Activated T-cell treated with anti-CD3 and anti-CD28 coated beads, Interleukin-2, amount 50 U/mL, for 48 hours (primary cell): ENCODE data around the gene IMP4.
"Not testable (repeated sequence)": the region's sequence is repeated elsewhere in the genome, so short reads cannot be mapped to it uniquely, and the experiment has no call there.

Experiments
- DNase-seq, 2 experiments: peaks; one replicate each; pipeline ENCODE4 v3.0.0-alpha.2; 2020

IMP4 gene, protein sequence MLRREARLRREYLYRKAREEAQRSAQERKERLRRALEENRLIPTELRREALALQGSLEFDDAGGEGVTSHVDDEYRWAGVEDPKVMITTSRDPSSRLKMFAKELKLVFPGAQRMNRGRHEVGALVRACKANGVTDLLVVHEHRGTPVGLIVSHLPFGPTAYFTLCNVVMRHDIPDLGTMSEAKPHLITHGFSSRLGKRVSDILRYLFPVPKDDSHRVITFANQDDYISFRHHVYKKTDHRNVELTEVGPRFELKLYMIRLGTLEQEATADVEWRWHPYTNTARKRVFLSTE

DNA sequence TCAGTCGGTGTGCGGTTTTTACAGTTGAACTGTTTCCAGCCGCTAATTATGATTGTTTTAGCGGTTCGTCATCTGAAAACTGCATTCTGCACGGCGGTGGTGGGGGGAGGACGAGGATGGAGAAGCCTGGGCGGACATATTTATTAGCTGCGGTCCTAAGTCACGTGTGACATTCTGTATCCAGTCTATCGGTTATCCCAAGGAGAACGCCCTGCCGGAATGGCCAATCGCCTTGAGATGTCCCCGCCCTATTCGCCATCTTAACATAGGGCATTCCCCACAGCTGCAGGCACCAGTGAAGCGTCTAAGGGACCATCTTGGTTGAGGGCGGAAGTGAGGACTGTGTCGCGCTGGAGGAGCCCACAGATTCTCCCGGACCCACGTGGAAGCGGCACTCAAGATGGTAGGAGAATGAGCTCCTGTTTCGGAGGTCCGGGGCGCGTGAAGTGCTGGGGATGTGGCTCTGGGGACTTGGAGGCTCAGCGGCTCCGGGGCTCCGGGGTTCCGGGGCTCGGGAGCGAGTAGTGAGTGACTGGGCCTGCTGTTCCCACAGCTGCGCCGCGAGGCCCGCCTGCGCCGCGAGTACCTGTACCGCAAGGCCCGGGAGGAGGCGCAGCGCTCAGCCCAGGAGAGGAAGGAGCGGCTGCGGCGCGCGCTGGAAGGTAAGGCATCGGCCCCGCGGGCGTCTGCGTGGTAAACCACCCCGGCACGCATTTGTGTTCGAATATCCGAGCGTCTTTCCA, at the start of gene IMP4:
TSS of gene IMP4 (plus strand) at position 365 of the 743 bp plus-strand sequence. CDS start at position 401, 36 bp downstream.
- DNase-seq, result peak; percentile 94

DNA sequence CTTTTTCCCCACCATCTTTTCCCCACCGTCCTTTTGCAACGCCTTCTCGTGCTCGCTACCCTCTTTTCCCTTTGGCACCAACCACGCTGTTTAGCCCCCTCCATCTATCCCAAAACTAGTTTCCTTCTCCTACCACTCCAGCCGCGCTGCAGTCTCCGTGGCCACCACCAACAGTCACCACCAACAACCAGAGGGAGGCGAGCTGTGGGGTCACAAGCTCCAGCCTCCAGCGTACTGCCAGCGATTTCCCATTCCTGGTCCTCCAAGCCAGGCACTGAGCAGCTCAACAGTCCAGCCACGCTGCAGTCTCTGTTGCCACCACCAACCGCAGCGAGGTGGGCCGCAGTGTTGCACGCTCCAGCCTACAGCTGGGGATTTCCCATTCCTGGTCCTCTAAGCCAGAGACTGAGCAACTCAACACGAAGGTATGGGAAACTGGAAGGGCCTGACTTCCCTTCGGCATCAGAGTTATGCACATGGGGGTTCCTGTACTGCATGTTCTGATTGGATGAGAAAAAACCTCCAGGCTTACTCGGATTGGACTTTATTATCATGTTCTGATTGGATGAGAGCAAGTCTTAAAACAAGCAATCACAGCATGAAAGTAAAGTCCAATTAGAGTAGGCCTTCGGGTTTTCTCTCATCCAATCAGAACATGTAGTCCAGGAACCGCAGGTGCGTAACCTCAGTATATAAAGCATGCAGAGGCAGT, 42.3 kb upstream of the IMP4 start:
- no peak for DNase-seq

DNA sequence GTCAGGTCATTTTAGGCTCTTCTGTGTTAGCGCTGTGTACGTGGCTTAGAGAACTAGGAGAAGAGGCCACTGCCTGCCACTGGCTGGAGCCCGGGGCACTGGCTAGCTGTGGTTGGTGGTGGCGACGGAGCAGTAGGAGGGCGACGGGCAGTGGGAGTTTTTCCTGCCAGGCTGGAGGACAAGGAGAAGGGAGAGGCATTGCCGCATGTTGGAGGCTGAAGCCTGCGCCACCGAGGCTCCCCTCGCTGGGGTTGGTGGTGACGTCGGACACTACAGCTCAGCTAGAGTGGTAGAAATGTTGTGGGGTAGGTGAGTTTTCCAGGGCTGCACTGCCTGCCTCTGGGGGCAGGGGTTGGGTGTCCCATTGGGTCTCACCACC, 41.7 kb upstream of the IMP4 start:
- no peak for DNase-seq

DNA sequence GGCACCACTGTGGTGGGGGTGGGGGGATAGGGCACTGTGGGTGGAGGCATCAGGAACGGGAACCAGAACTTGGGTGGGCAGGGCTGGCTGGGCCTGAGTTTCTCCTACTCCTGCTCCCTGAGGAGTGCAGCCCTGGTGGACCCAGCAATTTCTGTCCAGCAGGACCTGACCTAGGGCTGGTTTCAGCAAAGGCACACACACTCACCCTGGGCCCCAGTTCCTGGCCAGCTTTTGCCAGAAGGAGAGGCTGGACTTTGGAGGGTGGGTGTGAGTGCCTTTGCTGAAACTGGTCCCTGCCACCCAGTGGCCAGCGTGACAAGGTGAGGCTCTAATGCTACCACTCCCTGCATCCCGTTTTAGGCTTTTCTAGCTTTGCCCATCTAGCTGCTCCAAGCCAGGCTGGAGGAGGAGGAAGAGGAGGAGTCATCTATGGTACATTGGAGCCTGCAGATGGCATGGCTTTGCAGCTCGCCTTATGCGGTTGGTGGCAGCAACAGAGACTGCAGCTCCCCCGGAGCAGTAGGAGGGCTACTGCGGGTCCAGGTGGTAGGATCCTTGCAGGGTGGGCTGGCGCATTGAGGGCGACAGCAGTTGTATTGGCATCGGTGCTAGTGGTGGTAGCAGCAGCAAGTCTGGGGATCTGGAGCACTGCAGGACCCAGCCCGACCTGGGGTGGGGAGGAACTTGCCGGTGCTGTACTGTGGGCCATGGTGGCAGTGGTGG, 40.4 kb upstream of the IMP4 start:
- no peak for DNase-seq

DNA sequence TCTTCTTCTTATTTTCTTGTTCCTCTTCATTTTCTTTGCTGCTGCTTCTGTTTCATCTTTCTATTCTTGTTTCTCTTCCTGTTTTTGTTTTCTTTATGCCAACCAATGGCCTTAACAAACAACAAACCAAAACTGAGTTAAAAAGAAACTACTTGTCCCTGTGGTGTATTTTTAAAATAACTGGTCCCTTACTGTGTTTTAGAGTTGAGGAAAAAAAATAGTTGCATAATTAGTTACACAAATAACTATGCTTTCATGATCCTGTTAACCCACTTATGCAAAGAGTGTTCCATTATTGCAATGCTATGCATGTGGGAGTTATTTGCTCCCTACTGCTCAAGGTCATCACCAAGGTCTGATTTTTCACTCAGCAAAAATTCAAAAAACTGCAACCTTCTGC, 39.5 kb upstream of the IMP4 start:
- no peak for DNase-seq

DNA sequence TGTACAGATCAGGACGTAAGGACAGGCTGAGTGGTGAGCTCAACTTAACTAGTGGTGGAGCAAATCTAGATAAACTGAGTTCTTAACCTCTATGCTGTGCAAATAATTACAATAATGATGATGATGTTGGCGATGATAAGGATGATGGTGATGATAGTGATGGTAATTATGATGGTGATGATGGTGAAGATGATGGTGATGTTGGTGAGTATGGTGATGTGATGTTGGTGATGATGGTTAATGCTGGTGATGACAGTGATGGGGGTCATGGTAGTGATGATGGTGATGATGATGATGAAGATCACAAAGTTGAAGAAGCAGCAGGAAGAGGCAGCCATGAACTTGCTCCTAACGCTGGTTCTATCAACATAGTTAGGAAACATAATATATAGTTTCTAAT, 38.0 kb upstream of the IMP4 start:
- DNase-seq, result no peak

DNA sequence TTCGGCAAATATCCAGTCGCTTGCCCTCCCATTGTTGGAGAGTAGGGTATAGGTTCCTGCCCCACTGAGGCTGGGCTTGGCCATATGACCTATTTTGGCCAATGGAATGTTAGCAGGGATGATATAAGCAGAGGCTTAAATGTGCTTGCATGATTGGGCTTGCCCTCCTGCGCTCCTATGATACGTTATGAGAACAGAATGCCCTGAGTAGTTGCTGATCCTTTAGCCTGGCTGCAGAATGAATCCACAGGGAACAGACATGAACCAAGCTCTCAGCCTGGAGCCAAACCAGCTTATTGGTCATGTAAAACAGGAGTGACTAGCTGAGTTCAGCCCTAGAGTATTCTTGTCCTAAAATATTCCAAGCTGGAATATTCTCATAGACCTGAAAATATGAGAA, 34.8 kb upstream of the IMP4 start:
- DNase-seq, result no peak

DNA sequence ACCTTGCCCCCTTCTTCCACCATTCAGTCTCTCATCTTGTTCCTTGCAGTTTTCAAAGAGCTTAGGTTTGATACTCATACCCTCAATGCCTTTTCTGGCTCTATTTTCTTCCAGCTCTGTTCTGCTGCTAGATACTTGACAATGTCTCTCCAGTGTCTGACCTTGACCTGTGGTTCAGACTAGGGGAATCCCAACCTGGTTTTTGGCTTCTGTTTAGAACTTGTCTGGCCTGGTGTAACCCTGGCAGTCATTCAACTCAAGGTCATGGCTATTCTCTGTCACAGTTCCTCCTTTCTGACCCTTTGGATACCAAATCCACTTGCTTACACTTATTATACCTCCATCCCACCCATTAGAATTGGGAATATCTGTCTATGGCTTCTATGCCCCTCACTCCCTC, 31.8 kb upstream of the IMP4 start:
- no peak for DNase-seq

DNA sequence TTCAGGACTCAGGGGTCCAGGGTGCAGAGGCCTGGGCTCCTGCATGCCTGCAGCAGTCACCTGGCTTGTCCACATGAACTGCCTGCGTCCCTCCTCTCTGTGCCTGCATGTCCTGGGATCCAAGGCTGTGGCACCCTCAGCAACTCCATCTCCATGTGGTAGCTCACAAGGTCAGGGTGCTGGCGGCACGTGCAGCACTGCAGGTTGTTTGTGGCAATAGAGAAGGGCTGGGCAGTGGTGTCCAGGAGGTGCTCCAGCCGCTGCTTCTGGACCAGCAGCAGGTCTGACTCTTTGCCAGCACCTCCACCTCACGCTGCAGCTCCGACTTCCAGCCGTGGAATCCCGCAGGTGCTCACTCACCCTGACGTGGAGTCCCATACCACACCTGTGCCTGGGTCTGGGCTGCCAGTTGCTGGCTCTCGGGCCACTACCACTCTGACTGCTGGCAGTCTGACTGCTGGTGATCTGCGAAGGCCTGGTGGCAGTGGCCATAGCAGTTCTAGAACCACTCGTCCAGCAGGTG, 28.8 kb upstream of the IMP4 start:
- no peak for DNase-seq

DNA sequence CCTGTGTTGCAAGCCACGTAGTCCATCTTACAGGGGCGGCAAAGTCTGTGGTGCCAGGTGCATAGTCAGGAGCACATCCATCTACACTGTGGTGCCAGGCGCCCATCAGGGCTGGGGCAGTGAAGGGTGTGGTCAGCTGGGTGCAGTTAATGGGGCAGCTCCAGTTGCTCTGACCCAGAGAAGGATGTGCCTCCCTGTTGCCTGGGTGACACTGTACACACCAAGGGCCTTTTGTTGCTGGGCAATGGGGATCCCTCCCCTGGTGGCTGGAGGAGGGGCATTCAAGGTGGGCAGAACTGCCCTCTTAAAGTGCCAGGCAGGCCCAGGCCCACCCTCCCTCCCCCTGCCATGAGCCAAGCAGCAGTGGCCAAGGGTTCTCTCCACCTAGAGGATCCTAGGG, 28.3 kb upstream of the IMP4 start:
- DNase-seq, result no peak

DNA sequence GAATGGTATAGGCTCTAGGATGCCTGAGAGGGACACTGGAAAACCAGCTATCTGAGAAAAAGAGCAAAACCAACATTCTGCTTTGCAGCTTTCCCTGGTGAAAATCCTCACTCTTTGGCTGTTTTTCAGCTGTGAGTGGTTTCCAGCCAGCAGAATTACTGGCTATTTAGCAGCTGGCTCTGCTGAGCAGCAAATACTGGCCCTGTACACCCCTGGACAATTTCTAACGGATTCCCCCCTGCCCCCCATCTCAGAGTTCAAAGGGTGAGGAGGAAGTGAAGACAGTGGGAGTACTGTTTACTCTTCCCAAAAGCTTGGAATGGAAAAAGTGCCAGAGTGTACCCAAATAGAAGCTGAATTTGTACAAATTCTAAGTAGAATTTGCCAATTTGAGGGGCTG, 26.1 kb upstream of the IMP4 start:
- DNase-seq, result no peak

DNA sequence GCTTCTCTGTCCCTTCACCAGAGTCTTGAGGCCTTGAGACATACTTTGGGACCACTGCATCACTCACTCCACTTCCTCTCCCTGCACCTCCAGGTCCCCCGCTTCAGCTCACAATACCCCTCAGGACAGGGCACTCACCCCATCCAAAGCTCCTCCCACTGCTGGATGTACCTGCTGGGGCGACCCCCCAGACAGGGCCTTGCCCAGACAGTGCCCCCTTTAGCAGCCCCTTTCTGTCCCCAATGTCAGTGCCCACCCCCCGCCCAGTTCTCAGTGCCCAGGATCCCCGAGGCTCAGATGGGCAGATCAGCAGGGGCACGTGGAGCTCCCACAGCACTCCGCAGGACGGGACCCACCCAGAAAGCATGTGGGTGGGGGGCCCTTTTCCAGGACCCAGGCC, 23.8 kb upstream of the IMP4 start:
- no peak for DNase-seq

DNA sequence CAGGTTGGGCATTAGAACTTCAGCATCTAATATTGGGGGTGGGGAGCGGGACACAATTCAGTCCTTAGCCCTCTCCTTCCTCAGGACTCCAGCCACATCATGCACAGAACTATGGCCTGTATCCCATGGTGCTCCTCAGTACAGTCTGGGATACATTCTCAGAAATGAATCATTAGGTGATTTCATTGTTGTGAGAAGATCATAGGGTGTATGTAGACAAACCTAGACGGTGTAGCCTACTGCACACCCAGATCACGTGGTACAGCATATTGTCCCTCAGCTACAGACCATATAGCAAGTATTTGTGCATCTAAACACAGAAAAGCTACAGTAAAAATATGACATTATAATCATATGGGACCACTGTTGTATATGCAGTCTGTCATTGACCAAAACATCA, 23.2 kb upstream of the IMP4 start:
- no peak for DNase-seq

DNA sequence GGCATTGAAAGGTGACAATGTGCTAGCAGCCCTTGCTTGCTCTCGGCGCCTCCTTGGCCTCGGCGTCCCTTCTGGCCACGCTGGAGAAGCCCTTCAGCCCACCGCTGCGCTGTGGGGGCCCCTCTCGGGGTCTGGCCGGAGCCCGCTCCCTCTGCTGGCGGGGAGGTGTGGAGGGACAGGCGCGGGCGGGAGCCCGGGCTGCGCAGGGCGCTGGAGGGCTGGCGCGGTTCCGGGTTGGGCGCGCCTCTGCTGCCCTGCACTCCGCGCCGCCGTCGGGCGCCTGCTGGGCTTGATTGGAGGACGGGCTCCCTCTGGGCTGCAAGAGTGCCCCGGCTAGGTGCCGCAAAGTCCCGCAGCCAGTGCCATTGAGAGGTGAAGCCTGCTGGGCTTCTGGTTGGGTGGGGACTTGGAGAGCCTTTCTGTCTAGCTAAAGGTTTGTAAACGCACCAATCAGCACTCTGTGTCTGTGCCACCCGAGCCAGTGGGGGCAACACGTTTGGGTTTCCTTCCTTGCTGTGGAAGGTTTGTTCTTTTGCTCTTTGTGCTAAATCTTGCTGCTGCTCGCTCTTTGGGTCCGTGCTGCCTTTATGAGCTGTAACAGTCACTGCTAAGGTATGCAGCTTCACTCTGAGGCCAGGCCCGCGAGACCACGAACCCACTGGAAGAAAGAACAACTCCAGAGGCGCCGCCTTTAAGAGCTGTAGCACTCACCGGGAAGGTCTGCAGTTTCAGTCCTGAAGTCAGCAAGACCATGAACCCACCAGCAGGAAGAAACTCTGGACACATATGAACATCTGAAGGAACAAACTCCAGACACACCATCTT, 14.8 kb upstream of the IMP4 start:
- DNase-seq, result no peak

DNA sequence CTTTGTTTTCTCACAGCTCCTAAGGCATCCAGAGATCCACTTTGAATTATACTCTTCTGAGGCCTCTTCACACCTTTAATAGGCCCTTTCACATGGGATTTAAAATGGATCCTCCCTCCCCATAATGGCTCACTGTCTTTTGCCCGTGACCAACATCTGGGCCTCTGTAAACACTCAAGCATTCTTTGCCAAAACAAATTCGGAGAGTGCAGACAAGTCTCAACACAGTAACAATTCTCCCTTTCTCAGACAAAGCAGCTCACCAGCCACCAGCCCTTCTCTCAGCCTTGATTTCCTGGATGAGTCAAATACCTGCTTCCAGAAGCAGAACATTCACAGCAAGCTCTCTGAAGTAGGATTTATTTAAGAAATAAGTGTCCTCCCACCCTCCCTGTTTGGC, 14.0 kb upstream of the IMP4 start:
- no peak for DNase-seq

DNA sequence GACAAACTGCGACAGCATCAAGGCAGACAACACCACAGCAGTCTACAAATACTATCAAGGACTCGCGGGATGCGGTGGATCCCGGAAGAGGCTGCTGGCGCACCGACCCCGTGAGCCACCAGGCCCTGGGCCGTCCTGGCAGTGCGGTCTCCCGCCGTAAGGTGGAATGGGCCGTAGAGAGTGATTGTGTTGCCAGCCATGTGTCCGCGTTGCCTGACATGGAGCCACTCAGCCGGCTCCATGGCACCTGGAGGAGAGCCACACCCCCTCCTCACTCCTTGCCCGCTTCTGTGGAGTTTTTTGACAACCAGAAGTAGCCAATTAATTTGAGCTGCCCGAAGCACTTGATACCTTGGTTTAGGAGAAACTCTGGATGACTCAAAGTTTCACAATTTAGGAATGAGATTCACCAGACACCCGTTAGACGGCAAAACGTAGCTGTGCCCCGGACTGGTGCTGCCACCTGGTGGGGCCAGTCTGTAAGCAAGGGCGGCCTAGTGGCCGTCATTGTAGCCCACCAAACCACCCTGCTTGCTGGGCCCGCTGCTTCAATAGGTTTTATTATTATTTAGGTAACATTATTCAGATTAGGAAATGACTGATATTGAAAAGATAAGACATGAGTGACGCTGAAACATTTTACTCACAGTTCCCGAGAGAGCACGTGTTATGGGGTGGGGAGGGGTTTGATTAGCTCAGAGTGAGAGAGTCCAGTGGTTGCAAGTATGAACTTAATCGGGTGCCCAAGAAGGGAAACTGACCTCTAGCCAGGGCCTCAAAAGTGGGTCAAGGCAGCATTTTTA, 10.2 kb upstream of the IMP4 start:
- DNase-seq, result peak; percentile 82 to 84

DNA sequence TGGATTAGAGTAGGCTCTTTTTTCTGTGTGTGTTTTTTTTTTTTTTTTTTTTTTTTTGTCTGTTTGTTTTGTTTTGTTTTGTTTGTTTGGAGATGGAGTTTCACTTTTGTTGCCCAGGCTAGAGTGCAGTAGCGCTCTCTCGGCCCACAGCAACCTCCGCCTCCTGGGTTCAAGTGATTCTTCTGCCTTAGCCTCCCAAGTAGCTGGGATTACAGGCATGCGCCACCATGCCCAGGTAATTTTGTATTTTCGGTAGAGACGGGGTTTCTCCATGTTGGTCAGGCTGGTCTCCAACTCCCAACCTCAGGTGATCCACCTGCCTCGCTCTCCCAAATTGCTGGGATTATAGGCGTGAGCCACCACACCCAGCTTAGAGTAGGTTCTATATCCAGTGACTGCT, 9.4 kb upstream of the IMP4 start:
- DNase-seq, result not testable (repeated sequence)

DNA sequence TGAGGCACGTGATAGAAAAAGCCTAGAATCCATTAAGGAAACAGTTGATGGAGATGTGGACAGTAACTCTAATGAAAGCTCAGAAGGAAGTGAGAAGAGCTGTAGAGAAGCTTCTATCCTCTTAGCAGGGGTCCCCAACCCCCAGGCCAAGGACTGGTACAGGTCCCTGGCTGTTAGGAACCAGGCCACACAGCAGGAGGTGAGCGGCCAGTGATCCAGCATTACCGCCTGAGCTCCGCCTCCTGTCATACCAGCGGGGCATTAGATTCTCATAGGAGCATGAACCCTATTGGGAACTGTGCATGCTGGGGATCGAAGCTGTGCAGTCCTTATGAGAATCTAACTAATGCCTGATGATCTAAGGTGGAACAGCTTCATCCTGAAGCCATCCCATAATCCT, 8.7 kb upstream of the IMP4 start:
- no peak for DNase-seq

DNA sequence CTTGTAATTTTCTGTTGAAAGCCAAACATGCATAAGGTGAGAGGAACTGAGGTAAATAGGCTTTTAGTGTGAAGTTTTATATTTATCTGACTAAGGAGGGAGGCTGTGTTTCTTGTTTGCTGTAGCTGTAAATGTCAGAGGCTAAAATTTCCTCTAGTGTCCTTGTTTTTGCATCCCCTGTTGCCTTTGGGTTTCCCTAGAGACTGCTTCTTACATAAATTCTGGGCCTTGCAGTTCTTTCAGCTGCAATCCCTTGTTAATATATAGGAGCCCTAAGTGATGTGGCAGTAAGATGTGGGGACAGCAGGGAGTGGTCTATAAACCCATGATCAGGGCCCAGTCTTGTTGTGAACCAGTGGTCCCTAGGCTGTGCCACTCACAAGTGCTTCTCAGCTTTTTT, 7.5 kb upstream of the IMP4 start:
- DNase-seq, result no peak

DNA sequence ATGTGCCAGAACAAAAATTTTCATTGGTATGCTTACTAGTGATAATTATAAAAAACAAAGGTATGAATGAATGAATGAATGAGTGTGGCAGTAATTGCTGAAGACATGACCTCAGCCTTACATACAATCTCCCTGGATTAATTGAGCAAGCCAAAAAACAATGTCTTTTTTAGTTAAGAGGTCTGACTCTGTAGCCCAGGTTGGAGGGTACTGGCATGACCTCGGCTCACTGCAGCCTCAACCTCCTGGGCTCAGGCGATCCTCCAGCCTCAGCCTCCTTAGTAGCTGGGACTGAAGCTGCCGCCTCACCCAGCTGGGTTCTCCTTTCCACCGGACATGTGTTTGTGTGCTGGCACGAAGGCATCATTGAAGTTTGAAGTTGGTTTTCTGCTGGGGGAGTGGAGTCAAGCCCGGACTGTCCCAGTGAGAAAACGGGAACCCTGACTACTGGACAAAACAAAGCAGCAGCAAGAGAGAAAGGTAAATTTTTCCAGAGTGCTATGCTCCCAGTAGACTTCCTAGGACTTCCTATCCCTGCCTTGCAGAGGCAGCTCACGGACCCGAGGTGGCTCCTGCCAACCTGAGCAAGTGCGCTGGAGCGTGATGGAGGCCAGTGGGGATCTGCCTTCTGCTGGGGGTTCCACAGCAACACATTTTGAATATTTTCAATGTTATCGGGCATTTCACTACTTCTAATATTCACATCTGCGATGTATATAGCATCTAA, 6.4 kb upstream of the IMP4 start:
- DNase-seq, result no peak
